ENCODE measurements around the gene ZBTB2. TPM values are rescaled to one million over a fixed set of nuclear protein-coding genes. Genes with fewer than 3 reads are reported as not detected.

Gene ZBTB2
- total RNA-seq, 1 experiment from 2014 or later: 31.4 TPM

GRCh38 chr6:151390851-151391470, 398 bp downstream of the ZBTB2 start:
- Histone ChIP-seq H2BK15ac (ENCODE audit: low read depth, low read length) (no peak overlapping the region), H4K8ac (replicated peaks; ENCODE audit: insufficient read length, low read depth, low read length) (no peak overlapping the region), H3K4me2 (ENCODE audit: insufficient read depth, insufficient read length, low read length) (peak overlapping the region; percentile 27), H2BK20ac (ENCODE audit: low read depth, low read length, poor library complexity, severe bottlenecking) (no peak overlapping the region), H2AK5ac (ENCODE audit: insufficient read length, low read length) (no peak overlapping the region), H4K91ac (ENCODE audit: insufficient read length, low read depth, low read length) (no peak overlapping the region), H3K18ac (ENCODE audit: insufficient read length, low read depth, low read length) (peak overlapping the region; percentile 91), H2BK5ac (ENCODE audit: insufficient read length, low read length) (no peak overlapping the region), H3K27ac (ENCODE audit: insufficient read length, low read depth, low read length) (peak overlapping the region; percentile 78), H2AFZ (ENCODE audit: low read length) (no peak overlapping the region), H3K4ac (ENCODE audit: low read depth, low read length) (peak overlapping the region; percentile 94; the same call in 1 of the 2 replicates), H3K56ac (ENCODE audit: insufficient read length, low read depth, low read length) (no peak overlapping the region), H3K79me1 (ENCODE audit: insufficient read depth, low read depth, low read length, poor library complexity, severe bottlenecking) (peaks cover 3% of the 10 kb centered on the region), H3K79me2 (ENCODE audit: insufficient read depth, low read length) (peaks cover 38% of the 10 kb centered on the region), H3K14ac (ENCODE audit: insufficient read depth, low read length) (peak overlapping the region; percentile 95), H3K23me2 (ENCODE audit: insufficient read length, low read depth, low read length, poor library complexity, severe bottlenecking) (peaks cover 8% of the 10 kb centered on the region), H3T11ph (ENCODE audit: low read length) (no peak overlapping the region), H3K23ac (ENCODE audit: insufficient read length, low read depth, low read length) (no peak overlapping the region), H3K9me3 (ENCODE audit: control insufficient read depth, low read depth, low read length) (no peaks in the 10 kb centered on the region), H3K27me3 (ENCODE audit: insufficient read depth, low read length) (no peaks in the 10 kb centered on the region), H4K5ac (ENCODE audit: insufficient read length, low read depth, low read length) (no peak overlapping the region), H2BK12ac (ENCODE audit: insufficient read length, low read depth, low read length) (no peak overlapping the region), H3K9ac (ENCODE audit: extremely low read depth, insufficient read length, low read length) (peak overlapping the region; percentile 95), H2BK120ac (ENCODE audit: low read depth, low read length, poor library complexity, severe bottlenecking) (no peak overlapping the region), H4K20me1 (ENCODE audit: control insufficient read depth, insufficient read depth, insufficient read length) (no peaks in the 10 kb centered on the region), H3K4me1 (ENCODE audit: insufficient read depth, low read length) (peaks cover 2% of the 10 kb centered on the region)
- no peaks in the 10 kb centered on the region for H3K9me3 Mint-ChIP-seq
- peak overlapping the region; percentile 92 to 93 for H3K4me3 Mint-ChIP-seq
- no peak overlapping the region for H3K27ac Mint-ChIP-seq
- no peak; the same call in 2 of the 3 replicates for TF ChIP-seq CTCF (conservative IDR thresholded peaks at IDR 0.05)
- peaks cover 32 to 40% of the 10 kb centered on the region in 2 experiments for H3K4me1 Mint-ChIP-seq
- peak; percentile 71 for DNase-seq
- H3K27me3 Mint-ChIP-seq (ENCODE audit: low read depth): no peaks in the 10 kb centered on the region
- no CpG with 5 or more reads among the region's 78 CpGs for WGBS (ENCODE audit: extremely low coverage, insufficient read length, low lambda C conversion rate)
- peaks cover 13 to 25% (median 13%) of the 10 kb centered on the region in 3 experiments; a peak in 6 of 7 replicates for H3K36me3 Mint-ChIP-seq (ENCODE audit: insufficient read depth in 1 of 3, low read depth in 3 of 3)
